ENCODE measurements around the gene AHCYL2. TPM values are rescaled to one million over a fixed set of nuclear protein-coding genes. Genes with fewer than 3 reads are reported as not detected.

Gene AHCYL2
- total RNA-seq, 1 experiment from 2014 or later: 20.2 TPM

- ChIA-PET CTCF (interaction anchor here (0.5 kb wide), 1 partner anchor 47 kb away, joined by 6 read pairs; the partner anchor contains the start of gene AHCYL2), POLR2A (no interaction called here)
- in situ Hi-C loops (cut with HindIII; ENCODE audit: low pct_unique_long_range_greater_than_20kb, low sequenced_read_pairs) (no loop called here), intact Hi-C loops (cut with micrococcal nuclease; ENCODE audit: unreplicated experiment) (loop anchor here (2.0 kb wide), 1 partner anchor 53 kb away; no protein-coding TSS in a partner anchor)
- Histone ChIP-seq H3K27me3 (ENCODE audit: control insufficient read depth, insufficient read depth, low read length) (no peaks in the 10 kb centered on the region), H3K4me1 (ENCODE audit: control insufficient read depth, insufficient read depth, low read length) (no peaks in the 10 kb centered on the region), H3K4me3 (ENCODE audit: low read depth in 2 of 2, low read length in 2 of 2) (no peak overlapping the region), H3K27ac (ENCODE audit: low read length) (no peak overlapping the region), H3K9me3 (ENCODE audit: control insufficient read depth, insufficient read depth, low read depth, low read length) (peaks cover 3% of the 10 kb centered on the region; the same call in 1 of the 2 replicates), H3K36me3 (ENCODE audit: control insufficient read depth, insufficient read depth, low read length) (no peaks in the 10 kb centered on the region)
- ATAC-seq: peak; percentile 83
- BruUV-seq (replicated peaks): no TSS peak
- TF ChIP-seq POLR2AphosphoS5 (IDR thresholded peaks at IDR 0.05; ENCODE audit: low read depth, low read length) (no peak), TCF7L2 (IDR thresholded peaks at IDR 0.05; ENCODE audit: low read depth, low read length) (no peak), REST (IDR thresholded peaks at IDR 0.05; ENCODE audit: insufficient read depth in 1 of 2, low read depth in 2 of 2, low read length in 1 of 2) (no peak), SIN3A (IDR thresholded peaks at IDR 0.05; ENCODE audit: borderline replicate concordance, insufficient read depth, low read depth, low read length) (no peak), CTCF (IDR thresholded peaks at IDR 0.05) (peak; percentile 77)
- DNase-seq (ENCODE audit: low read depth, low spot score): peak; percentile 47
These were observed 46.9 kb downstream of the AHCYL2 start for GRCh38 chr7:129271500-129272355.

- ATAC-seq (no peak), DNase-seq (ENCODE audit: low read depth, low spot score) (no peak)
- Histone ChIP-seq H3K36me3 (ENCODE audit: control insufficient read depth, insufficient read depth, low read length) (no peaks in the 10 kb centered on the region), H3K4me3 (ENCODE audit: low read depth in 2 of 2, low read length in 2 of 2) (no peak overlapping the region), H3K4me1 (ENCODE audit: control insufficient read depth, insufficient read depth, low read length) (no peaks in the 10 kb centered on the region), H3K27ac (ENCODE audit: low read length) (no peak overlapping the region), H3K9me3 (ENCODE audit: control insufficient read depth, insufficient read depth, low read depth, low read length) (peaks cover 3% of the 10 kb centered on the region; the same call in 1 of the 2 replicates), H3K27me3 (ENCODE audit: control insufficient read depth, insufficient read depth, low read length) (no peaks in the 10 kb centered on the region)
- no TSS peak for BruUV-seq (replicated peaks)
- intact Hi-C loops (cut with micrococcal nuclease; ENCODE audit: unreplicated experiment) (no loop called here), in situ Hi-C loops (cut with HindIII; ENCODE audit: low pct_unique_long_range_greater_than_20kb, low sequenced_read_pairs) (no loop called here)
- TF ChIP-seq TCF7L2 (IDR thresholded peaks at IDR 0.05; ENCODE audit: low read depth, low read length) (no peak), REST (IDR thresholded peaks at IDR 0.05; ENCODE audit: insufficient read depth in 1 of 2, low read depth in 2 of 2, low read length in 1 of 2) (no peak), CTCF (IDR thresholded peaks at IDR 0.05) (no peak), SIN3A (IDR thresholded peaks at IDR 0.05; ENCODE audit: borderline replicate concordance, insufficient read depth, low read depth, low read length) (no peak), POLR2AphosphoS5 (IDR thresholded peaks at IDR 0.05; ENCODE audit: low read depth, low read length) (no peak)
- ChIA-PET POLR2A (no interaction called here), CTCF (no interaction called here)
These were observed 49.1 kb downstream of the AHCYL2 start for GRCh38 chr7:129273936-129274335.
